ENCODE data around the gene SYT9. TPM values are rescaled to one million over a fixed set of nuclear protein-coding genes. Genes with fewer than 3 reads are reported as not detected.

Gene SYT9
- total RNA-seq, 2 donors from 2014 or later: not detected

DNA sequence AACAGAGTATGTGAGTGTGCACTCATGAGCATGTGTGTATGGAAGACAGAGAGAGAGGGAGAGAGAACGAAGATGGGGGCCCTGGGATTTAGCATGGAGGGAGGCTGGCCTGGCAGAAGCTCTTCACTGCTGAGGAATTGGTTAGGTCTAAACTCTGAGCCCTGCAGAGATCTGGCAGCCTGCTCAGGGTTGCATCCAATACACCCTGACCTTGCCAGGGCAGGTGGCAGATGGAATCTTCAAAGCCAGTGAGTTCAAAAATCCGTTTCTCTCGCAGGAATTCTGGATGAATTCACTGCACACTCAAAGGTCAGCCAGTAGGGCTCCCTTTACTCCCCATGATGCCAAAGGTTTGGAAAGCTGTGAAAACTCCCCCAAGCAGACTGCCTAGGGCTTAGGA is 172.2 kb downstream of the SYT9 start:
- H3K27me3 Mint-ChIP-seq (ENCODE audit: low read depth): no peaks in the 10 kb centered on the region
- no peak for DNase-seq
- H3K4me1 Mint-ChIP-seq (ENCODE audit: low read depth): peaks cover 15% of the 10 kb centered on the region
- ATAC-seq (replicated peaks in 1 of 2): no peak
- H3K27ac Mint-ChIP-seq: no peak overlapping the region
- H3K9me3 Mint-ChIP-seq: no peaks in the 10 kb centered on the region
- H3K4me3 Mint-ChIP-seq: no peak overlapping the region
- H3K36me3 Mint-ChIP-seq (ENCODE audit: insufficient read depth in 2 of 2): no peaks in the 10 kb centered on the region

- Mint-ChIP-seq H3K4me3 (no peak overlapping the region), H3K4me1 (ENCODE audit: low read depth) (peaks cover 10% of the 10 kb centered on the region), H3K9me3 (no peaks in the 10 kb centered on the region), H3K27ac (no peak overlapping the region), H3K27me3 (ENCODE audit: low read depth) (no peaks in the 10 kb centered on the region), H3K36me3 (ENCODE audit: insufficient read depth in 2 of 2) (no peaks in the 10 kb centered on the region)
- no peak for DNase-seq
- ATAC-seq (replicated peaks in 1 of 2): no peak
Observed at GRCh38 chr11:7427733-7428132, 176.0 kb downstream of the SYT9 start.

DNA sequence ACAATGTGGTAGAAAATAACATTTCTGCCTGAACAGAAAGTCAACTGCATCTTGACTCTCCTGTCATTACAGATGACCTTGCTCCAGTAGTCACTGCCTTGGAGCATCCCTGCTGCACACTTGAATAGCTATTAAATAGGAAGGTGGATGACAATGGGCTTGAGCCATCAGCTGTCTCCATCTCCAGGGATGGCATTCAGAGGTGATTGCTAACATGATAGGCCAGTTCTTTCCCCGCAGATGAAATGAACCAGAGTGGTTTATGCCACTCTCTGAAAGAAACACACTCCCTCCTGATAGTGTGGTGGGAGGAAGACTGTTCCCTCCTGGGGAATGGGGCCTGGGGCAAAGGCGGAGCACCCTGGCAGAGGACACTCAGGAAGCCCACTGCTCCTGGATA is 176.5 kb downstream of the SYT9 start:
- DNase-seq (no peak), ATAC-seq (replicated peaks in 1 of 2) (no peak)
- H3K4me1 Mint-ChIP-seq (ENCODE audit: low read depth): peaks cover 5% of the 10 kb centered on the region
- no peaks in the 10 kb centered on the region for H3K9me3 Mint-ChIP-seq
- H3K36me3 Mint-ChIP-seq (ENCODE audit: insufficient read depth in 2 of 2): no peaks in the 10 kb centered on the region
- no peaks in the 10 kb centered on the region for H3K27me3 Mint-ChIP-seq (ENCODE audit: low read depth)
- no peak overlapping the region for H3K27ac Mint-ChIP-seq
- no peak overlapping the region for H3K4me3 Mint-ChIP-seq

DNA sequence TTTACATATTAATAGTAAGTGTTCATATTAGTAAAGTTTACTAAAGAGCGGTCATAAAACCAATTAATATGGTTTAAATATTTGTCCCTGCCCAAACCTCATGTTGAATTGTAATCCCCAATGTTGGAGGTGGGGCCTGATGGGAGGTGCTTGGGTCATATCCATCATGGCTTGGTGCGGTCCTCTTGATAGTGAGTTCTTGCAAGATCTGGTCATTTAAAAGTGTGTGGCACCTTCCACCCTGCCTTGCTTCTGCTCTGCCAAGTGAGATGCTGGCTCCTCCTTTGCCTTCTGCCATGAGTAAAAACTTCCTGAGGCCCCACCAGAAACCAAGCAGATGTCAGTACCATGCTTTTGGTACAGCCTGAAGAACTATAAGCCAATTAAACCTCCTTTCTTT is 178.8 kb downstream of the SYT9 start:
- Mint-ChIP-seq H3K27me3 (ENCODE audit: low read depth) (no peaks in the 10 kb centered on the region), H3K27ac (no peak overlapping the region), H3K36me3 (ENCODE audit: insufficient read depth in 2 of 2) (no peaks in the 10 kb centered on the region), H3K4me1 (ENCODE audit: low read depth) (no peaks in the 10 kb centered on the region), H3K9me3 (no peaks in the 10 kb centered on the region), H3K4me3 (no peak overlapping the region)
- ATAC-seq (replicated peaks in 1 of 2): no peak
- no peak for DNase-seq

DNA sequence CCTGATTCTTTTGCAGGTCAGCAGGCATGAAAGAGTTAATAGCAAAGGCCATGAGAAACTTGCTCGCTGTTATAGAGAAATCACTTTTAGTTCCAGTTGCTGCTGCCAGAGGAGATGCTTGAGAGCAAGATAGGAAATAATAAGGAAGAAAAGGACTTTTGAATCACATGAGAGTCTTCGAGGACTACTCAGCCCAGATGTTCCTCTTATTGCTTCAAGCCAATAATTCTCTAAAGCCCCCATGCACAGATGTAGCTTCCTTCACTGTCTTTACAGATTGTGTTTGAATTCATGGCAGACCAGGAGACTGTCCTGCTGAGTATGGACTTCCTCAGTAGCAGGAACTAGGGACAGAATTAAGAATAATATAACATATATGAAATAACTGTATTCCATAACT is 183.5 kb downstream of the SYT9 start:
- DNase-seq: no peak
- H3K9me3 Mint-ChIP-seq: no peaks in the 10 kb centered on the region
- H3K27me3 Mint-ChIP-seq (ENCODE audit: low read depth): no peaks in the 10 kb centered on the region
- H3K27ac Mint-ChIP-seq: no peak overlapping the region
- no peak for ATAC-seq (replicated peaks in 1 of 2)
- peaks cover 11% of the 10 kb centered on the region for H3K4me1 Mint-ChIP-seq (ENCODE audit: low read depth)
- no peak overlapping the region for H3K4me3 Mint-ChIP-seq
- no peaks in the 10 kb centered on the region for H3K36me3 Mint-ChIP-seq (ENCODE audit: insufficient read depth in 2 of 2)

DNA sequence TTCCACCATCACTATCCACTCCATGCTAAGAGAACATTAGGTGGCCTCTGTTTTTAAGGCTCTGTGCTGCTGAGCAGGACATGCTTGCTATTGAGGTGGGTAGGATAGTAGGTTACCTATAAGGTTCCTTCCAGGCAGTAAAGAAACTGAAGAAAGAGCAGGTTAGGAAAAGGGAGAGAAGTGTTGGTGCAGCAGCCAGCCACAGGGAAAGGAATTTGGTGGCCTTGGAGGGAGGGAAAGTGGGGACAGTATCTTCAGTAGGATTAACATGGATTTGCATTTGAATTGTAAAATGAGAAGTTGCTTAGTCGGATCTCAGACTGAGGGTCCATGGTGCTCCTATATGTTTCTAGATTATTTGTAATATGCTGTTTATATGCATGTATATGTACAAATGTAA is 184.4 kb downstream of the SYT9 start:
- Mint-ChIP-seq H3K27ac (peak overlapping the region; percentile 90), H3K36me3 (ENCODE audit: insufficient read depth in 2 of 2) (no peaks in the 10 kb centered on the region), H3K27me3 (ENCODE audit: low read depth) (no peaks in the 10 kb centered on the region), H3K4me1 (ENCODE audit: low read depth) (peaks cover 11% of the 10 kb centered on the region), H3K9me3 (no peaks in the 10 kb centered on the region), H3K4me3 (peak overlapping the region in 1 of 2 donors; percentile 71)
- DNase-seq (no peak), ATAC-seq (replicated peaks in 1 of 2) (no peak)

DNA sequence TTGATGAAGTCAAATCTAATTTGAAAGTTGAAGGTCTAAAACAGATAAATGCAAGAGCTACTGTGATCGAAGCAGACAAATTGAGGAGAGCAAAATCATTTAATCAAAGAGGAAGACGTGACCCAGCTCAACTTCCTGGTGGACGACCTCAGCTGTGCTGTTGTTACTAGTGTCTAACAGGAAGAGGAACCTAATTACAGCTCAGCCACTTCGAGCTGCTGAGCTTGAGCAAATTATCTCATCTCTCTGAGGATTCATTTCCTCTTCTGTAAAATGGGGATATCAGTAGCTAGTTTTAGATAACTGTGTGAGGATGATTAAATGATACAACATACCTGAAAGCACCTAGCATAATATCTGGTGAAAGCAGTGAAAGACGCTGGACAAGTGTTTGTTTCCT is 185.0 kb downstream of the SYT9 start:
- Mint-ChIP-seq H3K36me3 (ENCODE audit: insufficient read depth in 2 of 2) (no peaks in the 10 kb centered on the region), H3K4me1 (ENCODE audit: low read depth) (peaks cover 11% of the 10 kb centered on the region), H3K27me3 (ENCODE audit: low read depth) (no peaks in the 10 kb centered on the region), H3K9me3 (no peaks in the 10 kb centered on the region), H3K4me3 (peak overlapping the region in 1 of 2 donors; percentile 71), H3K27ac (peak overlapping the region; percentile 90)
- DNase-seq (no peak), ATAC-seq (replicated peaks in 1 of 2) (peak in 1 of 2 donors; percentile 60)

DNA sequence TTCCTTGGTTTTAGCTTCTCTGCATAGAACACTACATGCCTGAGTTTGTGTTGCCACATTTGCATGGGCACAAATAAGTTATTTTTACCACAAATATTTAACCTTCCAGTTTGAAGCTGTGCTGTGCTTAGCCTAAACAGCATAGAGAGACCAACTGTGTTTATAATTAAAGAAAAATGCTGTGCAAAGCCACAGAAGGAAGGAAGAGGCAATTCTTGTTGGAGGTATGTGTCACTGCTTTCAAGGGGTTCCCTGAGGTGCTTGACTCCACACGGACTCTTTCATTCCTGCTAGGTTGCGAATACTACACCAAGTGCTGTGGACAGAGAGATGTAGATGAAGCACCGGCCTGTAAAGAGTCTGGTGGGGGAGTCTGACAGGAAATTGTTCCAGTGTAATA is 186.0 kb downstream of the SYT9 start:
- H3K4me1 Mint-ChIP-seq (ENCODE audit: low read depth): peaks cover 11% of the 10 kb centered on the region
- DNase-seq (no peak), ATAC-seq (replicated peaks in 1 of 2) (no peak)
- H3K27me3 Mint-ChIP-seq (ENCODE audit: low read depth): no peaks in the 10 kb centered on the region
- no peaks in the 10 kb centered on the region for H3K36me3 Mint-ChIP-seq (ENCODE audit: insufficient read depth in 2 of 2)
- H3K27ac Mint-ChIP-seq: no peak overlapping the region
- H3K4me3 Mint-ChIP-seq: no peak overlapping the region
- no peaks in the 10 kb centered on the region for H3K9me3 Mint-ChIP-seq

DNA sequence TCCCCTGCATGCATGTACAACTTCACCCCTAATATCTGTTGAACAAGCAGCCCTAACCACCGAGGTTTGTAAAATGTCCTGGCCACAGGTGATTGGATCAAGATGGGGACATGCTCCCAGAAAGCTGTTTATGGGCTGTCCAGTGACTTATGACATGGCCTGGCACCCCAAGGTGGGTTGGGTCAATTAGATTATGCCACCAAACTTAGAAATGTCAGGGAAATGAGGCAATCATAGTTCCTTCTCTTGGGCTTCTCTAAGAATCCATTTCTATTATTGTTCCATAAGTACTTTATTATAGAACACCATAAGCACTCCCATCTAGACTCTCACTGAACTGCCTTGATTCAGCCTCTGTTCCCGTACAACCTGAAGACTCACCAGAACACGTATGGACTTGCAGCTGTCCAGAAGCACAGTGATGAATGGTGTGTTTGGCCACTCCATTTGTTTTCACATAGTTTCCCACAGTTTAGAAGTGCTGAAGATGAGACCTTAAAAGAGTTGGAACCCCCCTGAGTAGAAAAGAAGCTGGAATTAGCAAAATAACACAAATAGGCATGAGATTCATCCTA is 188.1 kb downstream of the SYT9 start:
- ATAC-seq (replicated peaks in 1 of 2): no peak
- no peak overlapping the region for H3K27ac Mint-ChIP-seq
- H3K9me3 Mint-ChIP-seq: no peaks in the 10 kb centered on the region
- H3K4me1 Mint-ChIP-seq (ENCODE audit: low read depth): peaks cover 11% of the 10 kb centered on the region
- no peaks in the 10 kb centered on the region for H3K36me3 Mint-ChIP-seq (ENCODE audit: insufficient read depth in 2 of 2)
- no peak for DNase-seq
- no peak overlapping the region for H3K4me3 Mint-ChIP-seq
- no peaks in the 10 kb centered on the region for H3K27me3 Mint-ChIP-seq (ENCODE audit: low read depth)

DNA sequence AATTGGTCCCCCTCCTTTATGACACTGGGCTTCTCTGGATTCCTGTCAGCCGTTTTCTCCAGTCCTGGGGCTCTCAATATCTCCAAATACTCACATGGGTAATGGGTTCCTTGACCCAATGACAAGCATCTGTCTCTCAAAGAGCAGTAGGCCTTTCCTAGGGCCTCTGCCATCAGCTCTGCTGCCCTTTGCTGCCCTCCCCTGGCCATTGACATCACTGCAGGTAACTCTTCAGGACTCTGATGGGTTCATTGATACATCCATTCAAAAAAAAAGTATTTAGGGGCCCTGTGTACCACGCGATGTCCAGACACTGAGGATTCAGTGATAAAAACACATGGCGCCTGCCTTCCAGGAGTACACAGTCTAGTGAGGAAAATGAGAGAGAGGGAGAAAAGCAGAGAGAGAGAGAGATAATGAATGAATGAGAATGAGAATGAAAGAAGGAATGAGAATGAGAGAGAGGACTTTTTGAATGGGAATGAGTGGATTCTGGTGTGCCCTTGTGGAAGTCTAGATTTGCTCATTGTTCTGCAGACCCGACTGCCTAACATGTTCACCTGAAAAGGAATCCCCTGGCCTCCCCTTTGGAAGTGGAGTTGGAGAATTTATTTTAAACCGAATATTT is 191.0 kb downstream of the SYT9 start:
- Mint-ChIP-seq H3K27ac (no peak overlapping the region), H3K4me1 (ENCODE audit: low read depth) (no peaks in the 10 kb centered on the region), H3K36me3 (ENCODE audit: insufficient read depth in 2 of 2) (no peaks in the 10 kb centered on the region), H3K4me3 (no peak overlapping the region), H3K9me3 (no peaks in the 10 kb centered on the region), H3K27me3 (ENCODE audit: low read depth) (no peaks in the 10 kb centered on the region)
- DNase-seq (peak; percentile 70 to 79), ATAC-seq (replicated peaks in 1 of 2) (peak; percentile 68 to 69)

- DNase-seq (no peak), ATAC-seq (replicated peaks in 1 of 2) (no peak)
- Mint-ChIP-seq H3K9me3 (no peaks in the 10 kb centered on the region), H3K4me1 (ENCODE audit: low read depth) (no peaks in the 10 kb centered on the region), H3K36me3 (ENCODE audit: insufficient read depth in 2 of 2) (no peaks in the 10 kb centered on the region), H3K27me3 (ENCODE audit: low read depth) (no peaks in the 10 kb centered on the region), H3K4me3 (no peak overlapping the region), H3K27ac (no peak overlapping the region)
Observed at GRCh38 chr11:7444091-7444981, 192.6 kb downstream of the SYT9 start.

- Mint-ChIP-seq H3K9me3 (no peaks in the 10 kb centered on the region), H3K27me3 (ENCODE audit: low read depth) (no peaks in the 10 kb centered on the region), H3K4me3 (no peak overlapping the region), H3K36me3 (ENCODE audit: insufficient read depth in 2 of 2) (no peaks in the 10 kb centered on the region), H3K27ac (no peak overlapping the region), H3K4me1 (ENCODE audit: low read depth) (no peaks in the 10 kb centered on the region)
- no peak for ATAC-seq (replicated peaks in 1 of 2)
- DNase-seq: no peak
Observed at GRCh38 chr11:7445564-7445963, 193.9 kb downstream of the SYT9 start.

GRCh38 chr11:7448201-7448600 is 196.5 kb downstream of the SYT9 start:
- Mint-ChIP-seq H3K27ac (no peak overlapping the region), H3K9me3 (no peaks in the 10 kb centered on the region), H3K4me3 (no peak overlapping the region), H3K36me3 (ENCODE audit: insufficient read depth in 2 of 2) (no peaks in the 10 kb centered on the region), H3K4me1 (ENCODE audit: low read depth) (no peaks in the 10 kb centered on the region), H3K27me3 (ENCODE audit: low read depth) (no peaks in the 10 kb centered on the region)
- no peak for ATAC-seq (replicated peaks in 1 of 2)
- no peak for DNase-seq

All from activated T-cell treated with anti-CD3 and anti-CD28 coated beads, Interleukin-2, amount 50 U/mL, for 72 hours (primary cell).